ENCODE measurements around the gene HMX3.

Gene HMX3

DNA sequence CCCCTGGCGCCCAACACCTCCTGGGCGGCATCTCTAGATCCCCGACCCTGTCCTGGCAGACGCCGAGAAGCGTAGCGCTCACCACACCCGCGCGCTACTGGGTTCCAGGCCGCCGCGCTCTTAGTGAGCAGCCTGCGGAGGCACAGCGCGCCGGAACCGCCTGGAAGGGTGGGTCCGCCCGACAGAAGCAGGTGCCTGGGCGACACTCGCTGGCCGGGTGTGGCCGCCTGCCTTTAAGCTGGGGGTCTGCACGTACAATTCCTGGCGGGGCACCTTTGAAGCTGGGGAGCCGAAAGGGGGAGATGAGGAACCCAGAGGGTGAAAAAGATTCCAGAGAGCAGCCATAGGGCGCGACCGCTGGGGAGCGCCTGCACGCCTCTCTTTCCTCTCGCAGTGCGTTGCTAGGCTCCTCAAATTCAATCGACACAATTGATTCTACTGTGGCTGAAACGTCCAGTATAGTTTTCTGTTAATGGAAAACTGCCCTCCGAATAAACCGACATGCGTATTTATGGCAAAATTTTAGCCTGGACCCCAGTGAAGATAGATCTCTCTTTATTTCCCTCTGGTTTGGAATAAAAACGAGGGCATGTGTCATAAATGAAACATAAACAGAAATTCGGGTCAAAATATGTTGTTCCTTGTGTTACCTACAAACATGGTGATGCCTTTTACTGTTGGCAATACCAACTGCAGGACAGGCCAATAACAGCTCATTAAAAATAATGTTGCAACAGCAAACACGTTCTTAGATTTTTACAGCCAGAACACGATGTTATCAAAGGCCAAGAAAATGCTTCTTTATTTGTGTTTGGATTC is 4.6 kb downstream of the HMX3 start:
- no peak overlapping the region for H3K4me2 ChIP-seq (ENCODE audit: low read length)
- H3K4me1 ChIP-seq (ENCODE audit: insufficient read depth, low read length, severe bottlenecking): no peaks in the 10 kb centered on the region
- H3F3A ChIP-seq (ENCODE audit: insufficient read depth, low read length): no peaks in the 10 kb centered on the region
- H2AFZ ChIP-seq (ENCODE audit: low read length): no peak overlapping the region
- H3K9ac ChIP-seq (ENCODE audit: low read length): no peak overlapping the region
- H3K27me3 ChIP-seq (ENCODE audit: insufficient read depth, low read length): no peaks in the 10 kb centered on the region
- no peaks in the 10 kb centered on the region for H4K20me1 ChIP-seq (ENCODE audit: insufficient read depth, low read length)
- H3K79me2 ChIP-seq (ENCODE audit: insufficient read depth, low read length): no peaks in the 10 kb centered on the region
- H3K9me2 ChIP-seq (ENCODE audit: low read depth, low read length): no peaks in the 10 kb centered on the region
- no peak overlapping the region for H3K27ac ChIP-seq (ENCODE audit: low read depth, low read length, poor library complexity, severe bottlenecking)
- TF ChIP-seq, protein P1, sequence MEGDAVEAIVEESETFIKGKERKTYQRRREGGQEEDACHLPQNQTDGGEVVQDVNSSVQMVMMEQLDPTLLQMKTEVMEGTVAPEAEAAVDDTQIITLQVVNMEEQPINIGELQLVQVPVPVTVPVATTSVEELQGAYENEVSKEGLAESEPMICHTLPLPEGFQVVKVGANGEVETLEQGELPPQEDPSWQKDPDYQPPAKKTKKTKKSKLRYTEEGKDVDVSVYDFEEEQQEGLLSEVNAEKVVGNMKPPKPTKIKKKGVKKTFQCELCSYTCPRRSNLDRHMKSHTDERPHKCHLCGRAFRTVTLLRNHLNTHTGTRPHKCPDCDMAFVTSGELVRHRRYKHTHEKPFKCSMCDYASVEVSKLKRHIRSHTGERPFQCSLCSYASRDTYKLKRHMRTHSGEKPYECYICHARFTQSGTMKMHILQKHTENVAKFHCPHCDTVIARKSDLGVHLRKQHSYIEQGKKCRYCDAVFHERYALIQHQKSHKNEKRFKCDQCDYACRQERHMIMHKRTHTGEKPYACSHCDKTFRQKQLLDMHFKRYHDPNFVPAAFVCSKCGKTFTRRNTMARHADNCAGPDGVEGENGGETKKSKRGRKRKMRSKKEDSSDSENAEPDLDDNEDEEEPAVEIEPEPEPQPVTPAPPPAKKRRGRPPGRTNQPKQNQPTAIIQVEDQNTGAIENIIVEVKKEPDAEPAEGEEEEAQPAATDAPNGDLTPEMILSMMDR (IDR thresholded peaks at IDR 0.05; ENCODE audit: low read length): no peak
- TF ChIP-seq EZH2 (IDR thresholded peaks at IDR 0.05; ENCODE audit: borderline replicate concordance, low read length): no peak
- H3K36me3 ChIP-seq (ENCODE audit: insufficient read depth, low read length): no peaks in the 10 kb centered on the region
- no peak overlapping the region for H3K4me3 ChIP-seq (ENCODE audit: low read depth, low read length, poor library complexity, severe bottlenecking)
- H3K9me3 ChIP-seq (ENCODE audit: low read length): no peaks in the 10 kb centered on the region

DNA sequence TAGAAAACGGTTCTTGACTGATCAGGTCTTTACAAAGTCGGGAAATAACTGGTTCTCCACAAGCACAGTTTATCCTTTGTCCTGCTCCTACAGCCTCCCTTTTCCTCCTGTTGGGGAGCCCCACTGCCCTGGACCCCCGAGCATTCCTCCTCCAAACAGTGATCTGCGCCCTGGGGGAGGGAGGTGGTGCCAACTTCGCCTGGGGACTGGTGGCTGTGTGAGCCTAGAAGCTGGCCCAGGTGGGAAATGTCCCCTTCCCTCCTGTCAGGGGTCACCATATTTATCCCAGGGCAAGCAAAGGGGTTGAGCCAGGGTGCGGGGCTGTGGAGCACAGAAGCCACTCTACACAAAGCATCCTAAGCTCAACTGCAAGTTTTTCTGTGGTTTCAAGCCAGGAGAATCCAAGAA is 5.2 kb downstream of the HMX3 start:
- H3K9me2 ChIP-seq (ENCODE audit: low read depth, low read length): no peaks in the 10 kb centered on the region
- H3K4me1 ChIP-seq (ENCODE audit: insufficient read depth, low read length, severe bottlenecking): no peaks in the 10 kb centered on the region
- H3K4me2 ChIP-seq (ENCODE audit: low read length): no peak overlapping the region
- H3K9ac ChIP-seq (ENCODE audit: low read length): no peak overlapping the region
- no peak overlapping the region for H3K4me3 ChIP-seq (ENCODE audit: low read depth, low read length, poor library complexity, severe bottlenecking)
- no peaks in the 10 kb centered on the region for H3K36me3 ChIP-seq (ENCODE audit: insufficient read depth, low read length)
- no peak overlapping the region for H2AFZ ChIP-seq (ENCODE audit: low read length)
- H3K27me3 ChIP-seq (ENCODE audit: insufficient read depth, low read length): no peaks in the 10 kb centered on the region; the same call in 1 of the 2 replicates
- H3K79me2 ChIP-seq (ENCODE audit: insufficient read depth, low read length): no peaks in the 10 kb centered on the region
- no peaks in the 10 kb centered on the region for H3F3A ChIP-seq (ENCODE audit: insufficient read depth, low read length)
- no peaks in the 10 kb centered on the region for H3K9me3 ChIP-seq (ENCODE audit: low read length)
- TF ChIP-seq, protein P1 (IDR thresholded peaks at IDR 0.05; ENCODE audit: low read length): no peak
- no peak for TF ChIP-seq EZH2 (IDR thresholded peaks at IDR 0.05; ENCODE audit: borderline replicate concordance, low read length)
- H3K27ac ChIP-seq (ENCODE audit: low read depth, low read length, poor library complexity, severe bottlenecking): no peak overlapping the region
- no peaks in the 10 kb centered on the region for H4K20me1 ChIP-seq (ENCODE audit: insufficient read depth, low read length)

DNA sequence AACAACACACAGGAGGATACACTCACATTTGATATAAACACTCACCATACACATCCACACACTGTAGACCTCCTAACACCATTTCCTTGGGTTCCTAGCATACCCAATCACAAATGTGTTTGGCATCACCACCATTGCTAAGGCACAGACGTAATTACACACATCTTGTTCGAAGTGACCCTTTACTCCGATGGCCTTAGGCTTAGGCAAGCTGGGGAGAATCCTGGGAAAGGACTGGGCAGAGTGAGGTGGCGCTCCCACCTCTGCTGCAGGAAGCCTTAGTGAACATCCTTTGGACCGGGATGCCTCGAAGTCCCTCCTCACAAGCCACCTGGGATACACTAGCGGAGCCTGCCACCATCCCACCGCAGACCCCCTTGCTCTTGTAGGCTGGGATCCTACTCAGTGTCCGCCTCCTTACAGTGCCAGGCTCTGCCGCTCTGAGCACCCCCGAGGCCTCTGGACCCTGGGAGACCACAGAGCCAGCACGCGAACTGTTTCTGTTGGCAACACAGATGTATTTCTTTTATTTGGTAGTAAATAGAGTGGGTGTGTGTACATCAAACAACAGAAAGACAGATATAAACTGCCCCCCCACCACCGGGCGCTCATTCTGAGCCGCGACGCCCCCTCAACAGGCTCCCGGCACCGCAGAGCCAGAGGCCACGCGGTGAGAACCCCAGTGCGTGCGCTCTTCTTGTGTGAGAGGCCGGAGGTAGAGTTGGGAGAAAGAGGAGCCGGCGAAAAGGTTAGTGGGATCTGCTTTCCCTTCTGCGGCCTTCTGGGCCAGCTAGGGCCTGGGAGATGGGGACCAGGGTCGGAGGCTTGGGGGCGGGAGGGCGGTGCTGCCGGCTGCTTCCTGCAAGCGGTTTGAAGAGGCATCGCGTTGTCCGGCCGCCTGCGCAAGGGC is 6.3 kb downstream of the HMX3 start:
- no peaks in the 10 kb centered on the region for H4K20me1 ChIP-seq (ENCODE audit: insufficient read depth, low read length)
- H3F3A ChIP-seq (ENCODE audit: insufficient read depth, low read length): no peaks in the 10 kb centered on the region
- H3K9ac ChIP-seq (ENCODE audit: low read length): no peak overlapping the region
- H2AFZ ChIP-seq (ENCODE audit: low read length): no peak overlapping the region
- no peaks in the 10 kb centered on the region for H3K36me3 ChIP-seq (ENCODE audit: insufficient read depth, low read length)
- H3K4me3 ChIP-seq (ENCODE audit: low read depth, low read length, poor library complexity, severe bottlenecking): no peak overlapping the region
- no peak for TF ChIP-seq EZH2 (IDR thresholded peaks at IDR 0.05; ENCODE audit: borderline replicate concordance, low read length)
- TF ChIP-seq, protein P1 (IDR thresholded peaks at IDR 0.05; ENCODE audit: low read length): no peak
- no peaks in the 10 kb centered on the region for H3K79me2 ChIP-seq (ENCODE audit: insufficient read depth, low read length)
- H3K9me2 ChIP-seq (ENCODE audit: low read depth, low read length): no peaks in the 10 kb centered on the region
- H3K27ac ChIP-seq (ENCODE audit: low read depth, low read length, poor library complexity, severe bottlenecking): no peak overlapping the region
- no peaks in the 10 kb centered on the region for H3K4me1 ChIP-seq (ENCODE audit: insufficient read depth, low read length, severe bottlenecking)
- peaks cover under 1% of the 10 kb centered on the region for H3K27me3 ChIP-seq (ENCODE audit: insufficient read depth, low read length)
- no peak overlapping the region for H3K4me2 ChIP-seq (ENCODE audit: low read length)
- H3K9me3 ChIP-seq (ENCODE audit: low read length): no peaks in the 10 kb centered on the region
